Breast epithelium (tissue), 3 donors: ENCODE data around the gene MRPL33.

Experiments
- POLR2AphosphoS5 ChIP-seq, 3 donors: sonication (generic); formaldehyde crosslinking; IDR thresholded peaks; one replicate each; pipeline ENCODE4 v1.6.1; 2017; ENCODE audit warnings: antibody characterized with exemption in 3 of 3
- TF ChIP-seq, protein P1 (sequence below), 3 donors: fragments of 450-650 bp; IDR thresholded peaks; one replicate each; pipeline ENCODE4 v1.5.1; 2016 to 2017; ENCODE audit warnings: antibody characterized with exemption in 3 of 3, mild to moderate bottlenecking in 3 of 3, moderate library complexity in 3 of 3

- TF ChIP-seq POLR2AphosphoS5 (IDR thresholded peaks at IDR 0.05): no peak
- TF ChIP-seq, protein P1, sequence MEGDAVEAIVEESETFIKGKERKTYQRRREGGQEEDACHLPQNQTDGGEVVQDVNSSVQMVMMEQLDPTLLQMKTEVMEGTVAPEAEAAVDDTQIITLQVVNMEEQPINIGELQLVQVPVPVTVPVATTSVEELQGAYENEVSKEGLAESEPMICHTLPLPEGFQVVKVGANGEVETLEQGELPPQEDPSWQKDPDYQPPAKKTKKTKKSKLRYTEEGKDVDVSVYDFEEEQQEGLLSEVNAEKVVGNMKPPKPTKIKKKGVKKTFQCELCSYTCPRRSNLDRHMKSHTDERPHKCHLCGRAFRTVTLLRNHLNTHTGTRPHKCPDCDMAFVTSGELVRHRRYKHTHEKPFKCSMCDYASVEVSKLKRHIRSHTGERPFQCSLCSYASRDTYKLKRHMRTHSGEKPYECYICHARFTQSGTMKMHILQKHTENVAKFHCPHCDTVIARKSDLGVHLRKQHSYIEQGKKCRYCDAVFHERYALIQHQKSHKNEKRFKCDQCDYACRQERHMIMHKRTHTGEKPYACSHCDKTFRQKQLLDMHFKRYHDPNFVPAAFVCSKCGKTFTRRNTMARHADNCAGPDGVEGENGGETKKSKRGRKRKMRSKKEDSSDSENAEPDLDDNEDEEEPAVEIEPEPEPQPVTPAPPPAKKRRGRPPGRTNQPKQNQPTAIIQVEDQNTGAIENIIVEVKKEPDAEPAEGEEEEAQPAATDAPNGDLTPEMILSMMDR (IDR thresholded peaks at IDR 0.05): no peak
Observed at GRCh38 chr2:27796791-27797765, 25.6 kb downstream of the MRPL33 start.
